ENCODE results near the gene TTC33. TPM values are rescaled to one million over a fixed set of nuclear protein-coding genes. Genes with fewer than 3 reads are reported as not detected.
"Not testable (repeated sequence)": the region's sequence is repeated elsewhere in the genome, so short reads cannot be mapped to it uniquely, and the experiment has no call there.

The TTC33 gene
- total RNA-seq, 1 experiment from 2014 or later = 14.7 TPM

- DNase-seq (ENCODE audit: low read depth) = no peak
Measured at GRCh38 chr5:40614923-40615585, 140.7 kb downstream of the TTC33 start.

GRCh38 chr5:40614466-40614865 lies 141.3 kb downstream of the TTC33 start:
- DNase-seq (ENCODE audit: low read depth) = no peak

GRCh38 chr5:40607202-40607601 lies 148.6 kb downstream of the TTC33 start:
- no peak for DNase-seq (ENCODE audit: low read depth)

GRCh38 chr5:40606077-40606765 lies 149.5 kb downstream of the TTC33 start:
- no peak for DNase-seq (ENCODE audit: low read depth)

GRCh38 chr5:40605295-40605958 lies 150.3 kb downstream of the TTC33 start:
- peak; percentile 6 for DNase-seq (ENCODE audit: low read depth)

- peak; percentile 6 for DNase-seq (ENCODE audit: low read depth)
Measured at GRCh38 chr5:40603378-40603777, 152.4 kb downstream of the TTC33 start.

- no peak for DNase-seq (ENCODE audit: low read depth)
Measured at GRCh38 chr5:40601198-40601868, 154.4 kb downstream of the TTC33 start.

- DNase-seq (ENCODE audit: low read depth) = no peak
Measured at GRCh38 chr5:40600383-40600782, 155.4 kb downstream of the TTC33 start.

- no peak for DNase-seq (ENCODE audit: low read depth)
Measured at GRCh38 chr5:40599676-40600075, 156.1 kb downstream of the TTC33 start.

GRCh38 chr5:40594811-40595210 lies 160.9 kb downstream of the TTC33 start:
- DNase-seq (ENCODE audit: low read depth) = no peak

- DNase-seq (ENCODE audit: low read depth) = not testable (repeated sequence)
Measured at GRCh38 chr5:40591727-40592396, 163.9 kb downstream of the TTC33 start.

GRCh38 chr5:40587376-40587775 lies 168.4 kb downstream of the TTC33 start:
- no peak for DNase-seq (ENCODE audit: low read depth)

GRCh38 chr5:40585537-40586267 lies 170.1 kb downstream of the TTC33 start:
- DNase-seq (ENCODE audit: low read depth) = no peak

- DNase-seq (ENCODE audit: low read depth) = no peak
Measured at GRCh38 chr5:40584054-40584453, 171.7 kb downstream of the TTC33 start.

- peak; percentile 64 for DNase-seq (ENCODE audit: low read depth)
Measured at GRCh38 chr5:40578501-40579451, 177.0 kb downstream of the TTC33 start.

GRCh38 chr5:40577718-40578117 lies 178.0 kb downstream of the TTC33 start:
- DNase-seq (ENCODE audit: low read depth) = no peak

GRCh38 chr5:40575921-40576320 lies 179.8 kb downstream of the TTC33 start:
- DNase-seq (ENCODE audit: low read depth) = no peak

GRCh38 chr5:40575411-40575810 lies 180.3 kb downstream of the TTC33 start:
- no peak for DNase-seq (ENCODE audit: low read depth)

GRCh38 chr5:40572937-40573336 lies 182.8 kb downstream of the TTC33 start:
- DNase-seq (ENCODE audit: low read depth) = peak; percentile 41

GRCh38 chr5:40572391-40572790 lies 183.4 kb downstream of the TTC33 start:
- no peak for DNase-seq (ENCODE audit: low read depth)
